HG03520 (cell line): Measurements from ENCODE around the gene OR2T5.
"Not testable (repeated sequence)": the region's sequence is repeated elsewhere in the genome, so short reads cannot be mapped to it uniquely, and the experiment has no call there.

Experiments used
- ATAC-seq: cut with Tn5 transposase; IDR thresholded peaks from one replicate; pipeline ENCODE4 v1.9.1; 2021; ENCODE audit warnings: mild to moderate bottlenecking, moderate library complexity; ENCODE audit not compliant: unreplicated experiment

Gene OR2T5

GRCh38 chr1:248488289-248488688 is at the start of gene OR2T5:
OR2T5 (plus strand) TSS chr1:248488589; CDS start chr1:248488589, 0 bp downstream.
- ATAC-seq: not testable (repeated sequence)

DNA sequence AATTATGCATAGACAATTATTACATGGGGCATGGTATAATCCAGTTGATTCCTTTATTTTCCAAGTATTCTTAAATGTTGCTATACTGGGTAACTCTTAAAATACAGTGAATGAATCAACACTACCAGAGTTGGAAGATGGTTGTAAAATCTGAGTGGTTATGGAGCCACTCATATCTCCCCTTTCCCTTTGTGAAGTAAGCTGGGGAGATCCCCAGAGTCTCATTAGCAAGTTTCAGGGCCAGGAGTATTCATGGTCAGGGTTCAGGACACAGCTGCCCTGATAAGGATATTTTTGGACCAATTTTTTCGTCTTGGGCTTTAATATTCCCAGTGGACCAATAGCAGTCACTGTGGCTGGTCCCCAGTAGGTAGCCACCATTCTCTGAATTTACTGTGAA is 49.7 kb upstream of the OR2T5 start:
- not testable (repeated sequence) for ATAC-seq

DNA sequence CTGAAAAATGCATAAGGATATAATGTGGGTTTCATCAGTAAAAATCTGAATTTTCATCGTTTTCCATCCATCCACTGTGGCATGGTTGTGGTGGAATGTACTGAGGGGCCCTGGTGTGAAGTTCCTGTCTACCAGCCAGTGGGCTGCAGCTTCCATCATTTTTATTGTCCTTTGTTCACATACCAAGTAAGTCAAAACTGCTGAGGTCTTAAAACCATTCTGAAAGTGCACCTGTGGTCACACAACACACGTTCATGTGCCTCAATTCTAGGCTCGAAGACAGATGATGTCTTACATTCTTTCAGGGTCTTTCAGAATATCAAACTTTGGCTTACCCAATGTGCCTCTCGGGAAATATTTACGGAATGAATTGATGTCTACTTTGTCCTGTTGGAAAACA is 49.1 kb upstream of the OR2T5 start:
- not testable (repeated sequence) for ATAC-seq

GRCh38 chr1:248442500-248443277 is 45.7 kb upstream of the OR2T5 start:
- not testable (repeated sequence) for ATAC-seq

DNA sequence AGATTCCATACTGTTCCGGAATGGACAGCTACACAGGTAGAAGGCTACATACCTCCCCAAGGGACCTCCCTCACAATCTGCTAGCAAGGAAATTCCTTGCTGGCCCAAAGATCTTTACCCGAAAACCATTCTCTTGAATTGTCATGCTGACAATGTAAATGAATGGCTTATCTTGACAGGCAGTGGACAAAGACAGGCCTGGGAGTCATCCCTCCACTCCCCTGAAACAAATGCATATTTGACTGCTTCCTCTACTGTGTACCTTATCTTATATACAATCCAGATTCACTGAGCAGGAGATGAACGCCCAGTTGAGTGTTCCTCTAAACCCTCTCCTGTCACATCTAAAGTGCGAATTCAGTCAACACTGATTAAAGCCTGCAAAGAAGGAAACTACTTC is 43.8 kb upstream of the OR2T5 start:
- ATAC-seq: not testable (repeated sequence)

DNA sequence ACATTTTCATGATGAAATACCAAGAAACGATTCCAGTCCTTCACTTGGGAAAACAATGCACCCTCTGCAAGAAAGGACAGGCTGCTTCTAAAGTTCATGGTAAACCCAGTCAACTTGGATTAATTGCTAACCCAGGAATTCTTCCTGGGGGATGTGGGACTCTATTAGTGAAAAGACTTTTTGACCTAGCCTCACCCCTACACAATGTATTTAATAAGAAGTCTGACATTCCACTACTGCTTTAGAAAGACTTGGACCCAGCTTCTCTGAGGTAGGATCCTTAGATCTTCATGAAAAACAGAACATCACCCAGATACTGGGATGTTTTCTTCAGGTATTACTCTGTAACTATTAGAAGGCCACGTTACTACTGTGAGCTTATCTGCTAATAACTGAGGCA is 43.0 kb upstream of the OR2T5 start, which contains the start of gene OR2T2:
Gene OR2T2 (plus strand): TSS at position 239 of the 400 bp plus-strand sequence. CDS start 7,161 bp downstream, outside the sequence.
- not testable (repeated sequence) for ATAC-seq

DNA sequence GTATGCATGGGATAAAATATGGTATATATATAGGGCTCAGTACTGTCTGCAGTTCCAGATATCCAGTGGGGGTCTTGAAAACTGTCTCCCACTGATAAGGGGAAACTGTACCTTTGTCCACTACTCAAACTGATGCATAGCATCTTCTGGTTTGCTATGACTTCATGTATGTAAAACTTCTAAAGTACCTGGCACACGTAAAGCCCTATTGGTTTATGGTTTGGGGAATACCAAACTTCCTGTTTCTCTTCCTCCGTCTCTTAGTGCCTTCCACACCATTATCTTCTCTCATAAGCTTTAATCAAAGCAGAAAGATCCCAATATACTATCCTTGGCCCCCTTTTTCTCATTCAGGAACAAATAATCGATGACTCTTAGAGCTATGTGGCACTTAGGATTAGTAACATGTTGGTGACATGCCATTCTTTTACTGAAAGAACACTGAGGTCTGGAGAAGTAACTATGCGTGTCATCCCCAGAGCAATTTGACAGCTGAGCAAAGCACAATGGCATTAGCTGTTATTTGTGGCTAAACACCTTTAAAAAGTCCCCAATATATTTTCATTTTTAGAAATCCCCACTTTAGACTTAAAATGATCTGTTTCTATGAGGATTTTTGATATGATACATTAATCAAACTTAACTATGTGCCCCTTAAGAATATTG is 39.8 kb upstream of the OR2T5 start:
- peak; percentile 54 for ATAC-seq

GRCh38 chr1:248449821-248450465 is 38.4 kb upstream of the OR2T5 start:
- ATAC-seq: not testable (repeated sequence)

GRCh38 chr1:248450466-248451145 is 37.8 kb upstream of the OR2T5 start:
- ATAC-seq: peak; percentile 50

DNA sequence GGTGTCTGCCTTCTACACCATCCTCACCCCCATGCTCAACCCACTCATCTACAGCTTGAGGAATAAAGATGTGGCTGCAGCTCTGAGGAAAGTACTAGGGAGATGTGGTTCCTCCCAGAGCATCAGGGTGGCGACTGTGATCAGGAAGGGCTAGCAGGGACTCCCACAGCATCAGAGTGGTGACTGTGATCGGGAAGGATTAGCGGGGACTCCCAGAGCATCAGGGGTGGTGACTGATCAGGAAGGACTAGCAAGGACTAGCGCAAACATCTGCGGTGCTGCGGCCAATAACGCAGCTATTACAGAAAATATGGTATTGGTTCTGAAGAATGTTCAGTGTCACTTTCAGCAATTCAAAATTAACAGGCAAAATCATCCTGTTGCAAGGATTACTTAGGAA is 34.8 kb upstream of the OR2T5 start:
- not testable (repeated sequence) for ATAC-seq

DNA sequence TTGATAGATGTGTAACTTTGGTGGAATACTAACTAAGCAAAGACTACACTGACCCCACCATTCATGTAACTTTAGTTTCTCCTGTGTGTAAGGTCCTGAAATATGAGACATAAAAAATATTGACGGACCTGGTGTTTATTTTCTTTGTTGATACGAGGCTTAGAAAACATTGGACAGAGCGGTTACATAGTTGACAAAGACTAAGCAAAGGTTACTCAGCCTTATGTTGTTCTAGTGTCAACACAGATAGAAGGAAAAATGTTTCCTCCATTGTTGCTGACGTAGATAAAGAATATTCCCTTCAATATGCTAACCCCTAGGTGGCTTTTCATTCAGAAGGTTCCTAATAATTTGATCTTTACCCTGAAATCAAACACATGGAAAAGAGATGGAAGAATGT is 33.3 kb upstream of the OR2T5 start:
- ATAC-seq: not testable (repeated sequence)

DNA sequence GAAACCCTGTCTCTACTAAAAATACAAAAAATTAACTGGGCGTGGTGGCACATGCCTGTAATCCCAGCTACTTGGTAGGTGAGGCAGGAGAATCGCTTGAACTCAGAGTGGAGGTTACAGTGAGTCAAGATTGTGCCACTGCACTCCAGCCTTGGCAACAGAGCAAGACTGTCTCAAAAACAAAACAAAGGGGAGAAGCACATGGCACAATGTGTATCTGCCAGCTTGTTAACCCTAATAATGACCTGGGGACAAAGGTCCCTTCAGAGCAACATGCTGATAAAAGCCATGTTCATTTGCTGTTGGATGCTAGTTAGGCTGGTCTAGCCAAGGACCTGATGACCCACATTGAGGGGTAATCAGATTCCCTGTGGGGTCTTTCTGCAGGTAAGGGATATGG is 31.8 kb upstream of the OR2T5 start:
- ATAC-seq: not testable (repeated sequence)

DNA sequence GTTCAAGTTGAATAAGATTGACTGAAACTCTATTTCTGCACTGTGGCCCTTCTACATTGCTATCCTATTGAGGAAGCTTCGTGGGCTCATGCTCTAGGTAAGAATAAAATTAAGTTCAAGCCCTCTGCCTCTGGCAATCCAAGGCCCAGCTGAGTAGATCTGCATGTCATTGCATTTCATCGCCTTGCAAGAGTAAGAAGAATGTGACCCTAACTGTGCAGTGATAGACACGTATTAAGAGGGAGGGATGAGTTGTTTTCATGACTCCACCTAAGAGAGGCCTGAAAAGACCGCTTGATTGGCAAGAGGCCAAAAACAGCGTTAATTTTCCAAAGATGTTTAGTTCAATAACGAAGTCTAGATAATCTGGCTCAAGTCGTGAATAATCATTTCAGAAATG is 29.3 kb upstream of the OR2T5 start:
- ATAC-seq: not testable (repeated sequence)

DNA sequence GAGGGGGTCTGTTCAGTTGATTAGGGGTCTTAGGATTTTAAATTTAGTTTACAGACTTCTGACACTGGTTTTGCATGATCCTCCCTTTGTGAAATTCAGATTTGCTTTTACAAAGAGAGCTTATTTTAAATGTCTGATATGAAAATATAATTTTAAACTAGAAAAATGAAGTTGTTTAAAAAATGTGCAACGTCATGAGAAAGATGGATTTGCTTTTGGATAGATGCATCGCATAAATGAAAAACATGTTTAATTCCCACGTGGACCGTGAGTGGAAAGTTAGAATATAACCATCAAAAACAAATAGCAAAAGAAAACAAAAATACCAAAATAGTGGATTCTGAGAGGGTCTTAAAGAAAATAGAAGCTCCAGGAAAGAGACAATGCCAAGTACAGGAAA is 17.2 kb upstream of the OR2T5 start:
- no peak for ATAC-seq

DNA sequence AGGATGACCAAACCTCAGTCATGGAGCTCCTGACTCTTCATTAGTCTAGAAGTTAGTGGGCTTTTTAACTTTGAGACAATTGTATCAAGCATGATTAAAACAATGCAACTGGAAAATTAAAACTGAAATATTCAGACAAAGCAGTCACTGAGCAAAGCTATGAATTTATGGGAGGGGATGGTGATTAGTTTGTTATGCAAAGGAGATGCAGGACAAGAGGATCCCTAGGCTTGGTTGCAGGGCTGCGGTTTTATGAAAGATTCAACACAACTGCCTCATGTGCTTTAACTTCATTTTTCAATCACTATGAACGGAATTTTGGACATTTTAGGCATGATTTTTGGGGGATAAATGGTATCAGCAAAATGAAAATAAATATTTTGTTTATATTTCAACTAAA is 16.3 kb upstream of the OR2T5 start:
- ATAC-seq: not testable (repeated sequence)

DNA sequence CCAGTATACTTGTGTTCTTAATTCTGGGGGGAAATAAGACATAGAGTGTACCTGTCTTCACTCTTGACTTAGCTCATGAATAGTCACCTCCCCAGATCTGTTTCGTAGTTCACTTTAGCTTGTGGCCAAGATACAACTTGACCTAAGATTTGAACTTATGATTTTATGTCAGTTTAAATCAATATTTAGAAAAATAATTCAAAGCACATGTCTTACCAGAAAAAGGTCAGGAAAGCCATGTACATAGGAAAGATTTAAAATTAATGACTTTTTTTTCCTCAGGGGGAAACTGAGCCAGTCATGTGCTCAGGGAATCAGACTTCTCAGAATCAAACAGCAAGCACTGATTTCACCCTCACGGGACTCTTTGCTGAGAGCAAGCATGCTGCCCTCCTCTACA is 15.3 kb upstream of the OR2T5 start, which contains the start of gene OR2T3:
Gene OR2T3 (plus strand): TSS at position 301 of the 400 bp plus-strand sequence. CDS start 0 bp downstream, at position 301.
- ATAC-seq: not testable (repeated sequence)

DNA sequence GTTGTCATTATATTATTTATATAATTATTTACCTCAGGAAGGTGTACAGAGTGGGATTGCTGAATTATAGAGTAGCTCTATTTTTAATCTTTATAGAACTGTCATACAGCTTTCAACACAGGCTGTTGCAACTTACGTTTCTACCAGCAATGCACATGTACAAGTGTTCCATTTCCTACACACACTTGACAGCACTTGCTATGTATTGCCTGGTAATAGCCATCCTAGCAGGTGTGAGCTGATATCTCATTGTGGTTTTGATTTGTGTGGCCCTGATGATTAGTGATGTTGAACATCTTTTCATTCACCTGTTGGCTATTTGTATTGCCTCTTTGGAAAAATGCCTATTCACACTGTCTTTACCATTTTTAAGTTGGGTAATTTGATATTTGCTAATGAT is 12.7 kb upstream of the OR2T5 start:
- not testable (repeated sequence) for ATAC-seq

DNA sequence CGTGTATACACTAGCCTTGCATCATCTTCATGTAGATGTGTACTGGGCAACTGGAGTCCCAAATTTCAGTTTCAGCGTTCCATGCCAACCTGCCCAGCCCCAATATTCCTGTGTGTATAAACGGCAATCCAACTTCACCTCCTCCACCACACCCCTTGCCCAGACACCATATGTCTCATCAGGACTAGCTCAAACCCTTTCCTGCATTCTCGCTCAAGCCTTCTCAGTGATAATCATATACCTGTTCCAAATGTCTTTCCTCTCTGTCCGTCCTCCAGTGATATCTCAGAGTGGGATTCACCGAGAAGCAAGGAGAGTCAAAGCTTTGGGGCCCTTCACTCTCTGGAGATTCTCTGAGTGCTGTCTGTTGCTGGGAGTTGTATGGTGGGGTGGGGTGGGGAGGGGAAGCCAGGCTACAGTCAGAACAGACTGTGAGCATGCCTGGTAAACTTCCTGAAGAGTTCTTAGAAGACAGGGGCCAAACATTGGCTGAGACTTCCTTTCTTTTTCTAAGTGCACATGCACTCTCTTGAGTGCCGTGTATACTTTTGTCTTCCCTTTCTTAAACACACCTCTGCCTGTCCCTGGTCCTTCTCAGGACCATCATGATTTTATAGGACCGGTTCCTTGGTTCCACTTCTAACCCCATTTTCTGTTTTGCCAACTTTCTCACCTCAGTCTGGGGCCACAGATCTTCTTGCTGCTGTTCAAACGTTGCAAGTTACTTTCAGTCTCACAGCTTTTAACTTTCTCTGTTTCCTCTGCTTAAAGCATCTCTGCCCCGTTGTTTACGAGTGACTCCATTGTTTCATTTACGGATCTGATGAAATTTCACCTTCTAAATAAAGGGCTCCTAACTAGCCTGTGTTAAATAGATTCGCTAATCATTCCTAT is 6.5 kb upstream of the OR2T5 start:
- ATAC-seq: peak; percentile 89

DNA sequence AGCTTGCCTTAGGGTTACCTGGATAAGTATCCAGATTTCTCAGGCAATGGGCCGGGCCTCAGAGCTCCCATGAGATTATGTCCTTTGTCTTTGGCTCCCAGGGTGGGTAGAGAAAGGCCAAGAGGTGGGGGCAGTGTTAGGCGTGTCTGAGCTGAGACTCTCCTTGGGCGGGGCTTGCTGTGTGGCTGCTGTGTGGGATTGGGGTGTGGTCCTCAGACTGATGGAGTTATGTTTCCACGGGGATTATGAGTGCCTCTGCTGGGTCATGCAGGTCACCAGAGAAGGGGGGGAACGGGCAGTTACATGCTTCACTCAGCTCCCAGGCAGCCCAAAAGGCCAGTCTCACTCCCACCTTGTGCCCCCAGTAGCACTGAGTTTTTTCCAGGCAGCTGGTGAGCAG is 8.3 kb downstream of the OR2T5 start:
- ATAC-seq: not testable (repeated sequence)
